Ascending aorta (tissue), 2 donors: ENCODE measurements around the gene PPFIA3. TPM values are rescaled to one million over a fixed set of nuclear protein-coding genes. Genes with fewer than 3 reads are reported as not detected.
A peak's percentile ranks its signal among the peaks of the same experiment; 100 is the strongest.

Experiments
- DNase-seq, 2 donors: peaks; one replicate each; pipeline ENCODE4 v3.0.0-alpha.2; 2019; ENCODE audit warnings: low spot score in 2 of 2
- H3K27ac ChIP-seq, 2 donors: fragments of 200-600 bp; sonication (generic); one replicate each; pipeline ENCODE4 v1.5.1; 2016 to 2017; ENCODE audit warnings: mild to moderate bottlenecking in 1 of 2
- H3K27me3 ChIP-seq: fragments of 200-600 bp; sonication (generic); one replicate; pipeline ENCODE4 v1.5.1; 2017
- H3K36me3 ChIP-seq, 2 donors: fragments of 200-600 bp; sonication (generic); one replicate each; pipeline ENCODE4 v1.5.1; 2016
- H3K4me1 ChIP-seq, 2 donors: fragments of 200-600 bp; sonication (generic); one replicate each; pipeline ENCODE4 v1.5.1; 2016 to 2017; ENCODE audit warnings: mild to moderate bottlenecking in 1 of 2
- H3K4me3 ChIP-seq, 2 donors: fragments of 200-600 bp; sonication (generic); one replicate each; pipeline ENCODE4 v1.5.1; 2016 to 2017; ENCODE audit warnings: mild to moderate bottlenecking in 1 of 2
- H3K9me3 ChIP-seq, 2 donors: fragments of 200-600 bp; sonication (generic); one replicate each; pipeline ENCODE4 v1.5.1; 2016
- intact Hi-C: fragments of 100-400 bp; cut with DNase I; formaldehyde crosslinking; loops from one replicate; pipeline ENCODE4 v1.15.1; 2023
- total RNA-seq: library from RNA; depleted of rRNA; stranded (reverse); fragments of >200 nt; gene quantifications from one replicate; pipeline ENCODE4 v1.1.0, GENCODE V29; 2016
- TF ChIP-seq, protein P1 (sequence below), 3 experiments: fragments of 200-600 bp in 2 of 3; fragments of 450-650 bp in 1 of 3; sonication (generic) in 2 of 3; IDR thresholded peaks; one replicate each; pipeline ENCODE4 v1.5.1; 2016 to 2019; ENCODE audit warnings: antibody characterized with exemption in 3 of 3, mild to moderate bottlenecking in 1 of 3, moderate library complexity in 1 of 3

Gene PPFIA3
- total RNA-seq, 1 donor from 2014 or later = 33.3 TPM

DNA sequence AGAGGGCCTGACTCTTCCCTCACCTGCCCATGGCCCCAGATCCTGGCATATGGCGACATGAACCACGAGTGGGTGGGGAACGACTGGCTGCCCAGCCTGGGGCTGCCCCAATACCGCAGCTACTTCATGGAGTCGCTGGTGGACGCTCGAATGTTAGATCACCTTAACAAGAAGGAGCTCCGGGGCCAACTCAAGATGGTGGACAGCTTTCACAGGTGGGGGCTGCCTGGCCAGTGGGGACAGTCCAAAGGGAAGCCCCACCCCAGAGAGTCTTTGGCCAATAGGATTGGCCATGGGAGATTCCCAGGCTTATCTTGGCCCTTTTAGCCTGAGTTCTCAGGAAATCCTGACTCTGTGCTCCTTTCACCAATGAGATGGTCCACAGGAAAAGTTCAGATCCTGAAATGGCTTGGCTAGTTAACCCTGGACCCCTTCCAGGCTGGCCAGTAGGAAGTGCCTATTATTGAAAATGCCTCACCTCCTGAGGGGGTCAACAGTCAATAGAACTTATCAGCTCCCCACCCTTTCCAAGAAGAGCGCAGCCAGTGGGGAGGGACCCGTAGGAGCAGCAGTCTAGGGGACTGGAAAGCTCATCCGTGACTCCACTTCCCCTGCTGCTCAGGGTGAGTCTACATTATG, 28.8 kb downstream of the PPFIA3 start:
- intact Hi-C loops = loop anchor here (5.0 to 10.0 kb wide), 2 partner anchors 156 to 363 kb away; partner anchors contain the start of genes GYS1 and RUVBL2
- Histone ChIP-seq H3K4me3 (peak overlapping the region; percentile 55 to 89), H3K27ac (no peak overlapping the region)

DNA sequence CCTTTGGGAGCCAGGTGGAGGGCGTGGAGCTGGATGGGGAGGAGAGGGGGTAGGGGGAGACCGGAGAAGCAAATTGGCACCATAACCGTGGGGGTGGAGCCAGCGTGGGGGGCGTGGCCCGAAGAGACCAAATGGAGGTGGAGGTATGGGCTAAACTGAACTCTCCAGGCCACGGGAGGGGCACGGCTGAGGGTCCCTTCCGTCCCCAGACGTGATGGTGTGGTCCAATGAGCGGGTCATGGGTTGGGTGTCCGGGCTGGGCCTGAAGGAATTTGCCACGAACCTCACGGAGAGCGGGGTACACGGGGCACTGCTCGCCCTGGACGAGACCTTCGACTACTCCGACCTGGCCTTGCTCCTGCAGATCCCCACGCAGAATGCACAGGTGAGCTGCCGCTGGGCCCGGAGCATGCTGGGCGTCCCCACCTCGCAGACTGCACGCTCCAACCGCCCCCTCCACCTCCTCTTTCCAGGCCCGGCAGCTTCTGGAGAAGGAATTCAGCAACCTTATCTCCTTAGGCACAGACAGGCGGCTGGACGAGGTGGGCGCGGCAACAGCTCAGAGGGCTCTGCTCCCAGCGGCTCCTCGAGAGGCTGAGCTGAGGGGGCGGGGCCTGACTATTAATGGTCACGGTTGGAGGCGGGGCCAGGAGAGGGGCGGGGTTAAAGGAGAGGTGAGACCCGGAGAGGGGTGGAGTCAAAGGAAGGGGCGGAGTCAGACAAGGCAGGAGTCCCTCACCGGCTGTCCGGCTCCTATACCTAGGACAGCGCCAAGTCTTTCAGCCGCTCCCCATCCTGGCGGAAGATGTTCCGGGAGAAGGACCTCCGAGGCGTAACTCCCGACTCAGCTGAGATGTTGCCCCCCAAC, 29.7 kb downstream of the PPFIA3 start:
- peak; percentile 88 to 98 for DNase-seq
- Histone ChIP-seq H3K27ac (peak overlapping the region; percentile 71 to 82), H3K4me1 (peaks cover 5 to 26% of the 10 kb centered on the region in 2 donors), H3K4me3 (peak overlapping the region; percentile 55 to 89), H3K27me3 (no peaks in the 10 kb centered on the region), H3K36me3 (no peaks in the 10 kb centered on the region), H3K9me3 (no peaks in the 10 kb centered on the region)
- TF ChIP-seq, protein P1, sequence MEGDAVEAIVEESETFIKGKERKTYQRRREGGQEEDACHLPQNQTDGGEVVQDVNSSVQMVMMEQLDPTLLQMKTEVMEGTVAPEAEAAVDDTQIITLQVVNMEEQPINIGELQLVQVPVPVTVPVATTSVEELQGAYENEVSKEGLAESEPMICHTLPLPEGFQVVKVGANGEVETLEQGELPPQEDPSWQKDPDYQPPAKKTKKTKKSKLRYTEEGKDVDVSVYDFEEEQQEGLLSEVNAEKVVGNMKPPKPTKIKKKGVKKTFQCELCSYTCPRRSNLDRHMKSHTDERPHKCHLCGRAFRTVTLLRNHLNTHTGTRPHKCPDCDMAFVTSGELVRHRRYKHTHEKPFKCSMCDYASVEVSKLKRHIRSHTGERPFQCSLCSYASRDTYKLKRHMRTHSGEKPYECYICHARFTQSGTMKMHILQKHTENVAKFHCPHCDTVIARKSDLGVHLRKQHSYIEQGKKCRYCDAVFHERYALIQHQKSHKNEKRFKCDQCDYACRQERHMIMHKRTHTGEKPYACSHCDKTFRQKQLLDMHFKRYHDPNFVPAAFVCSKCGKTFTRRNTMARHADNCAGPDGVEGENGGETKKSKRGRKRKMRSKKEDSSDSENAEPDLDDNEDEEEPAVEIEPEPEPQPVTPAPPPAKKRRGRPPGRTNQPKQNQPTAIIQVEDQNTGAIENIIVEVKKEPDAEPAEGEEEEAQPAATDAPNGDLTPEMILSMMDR (IDR thresholded peaks at IDR 0.05) = no peak
- intact Hi-C loops = loop anchor here (1.0 to 10.0 kb wide), 4 partner anchors 30 to 364 kb away; partner anchors contain the start of genes C19orf73, GYS1, PPFIA3 and RUVBL2

More for the DNA sequence above, 28.8 kb downstream of the PPFIA3 start:
- Histone ChIP-seq H3K9me3 (no peaks in the 10 kb centered on the region), H3K27me3 (no peaks in the 10 kb centered on the region), H3K36me3 (no peaks in the 10 kb centered on the region), H3K4me1 (peaks cover 5 to 26% of the 10 kb centered on the region in 2 donors)
- TF ChIP-seq, protein P1 (IDR thresholded peaks at IDR 0.05) = no peak
- no peak for DNase-seq

DNA sequence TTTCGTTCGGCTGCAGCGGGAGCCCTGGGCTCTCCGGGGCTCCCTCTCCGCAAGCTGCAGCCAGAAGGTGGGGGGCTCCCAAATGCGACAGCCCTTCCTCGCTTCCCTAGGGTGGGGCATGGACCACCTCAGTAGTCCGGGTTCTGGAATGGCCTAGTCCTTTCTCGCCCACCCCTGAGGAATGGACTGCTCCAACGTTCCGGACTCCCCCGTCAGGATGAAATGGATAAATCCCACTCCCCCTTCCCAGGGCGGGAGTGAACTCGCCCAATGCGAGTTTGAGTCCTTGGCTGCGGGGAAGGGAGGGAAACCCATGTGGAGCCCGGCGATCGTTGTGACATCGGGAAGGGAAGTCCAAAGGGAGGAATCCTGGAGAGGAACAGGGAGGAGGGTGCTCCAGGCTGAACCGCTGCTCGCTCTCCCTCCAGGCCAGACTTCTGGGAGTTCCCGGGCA, 30.3 kb downstream of the PPFIA3 start:
- H3K9me3 ChIP-seq = no peaks in the 10 kb centered on the region
- no peaks in the 10 kb centered on the region for H3K36me3 ChIP-seq
- no peaks in the 10 kb centered on the region for H3K27me3 ChIP-seq
- H3K27ac ChIP-seq = peak overlapping the region; percentile 71 to 82
- DNase-seq = peak in 1 of 2 donors; percentile 88
- intact Hi-C loops = loop anchor here (1.0 to 10.0 kb wide), 4 partner anchors 30 to 365 kb away; partner anchors contain the start of genes C19orf73, GYS1, PPFIA3 and RUVBL2
- TF ChIP-seq, protein P1 (IDR thresholded peaks at IDR 0.05) = peak in 1 of 3 experiments; percentile 8
- peaks cover 5 to 26% of the 10 kb centered on the region in 2 donors for H3K4me1 ChIP-seq
- H3K4me3 ChIP-seq = peak overlapping the region; percentile 55 to 89

DNA sequence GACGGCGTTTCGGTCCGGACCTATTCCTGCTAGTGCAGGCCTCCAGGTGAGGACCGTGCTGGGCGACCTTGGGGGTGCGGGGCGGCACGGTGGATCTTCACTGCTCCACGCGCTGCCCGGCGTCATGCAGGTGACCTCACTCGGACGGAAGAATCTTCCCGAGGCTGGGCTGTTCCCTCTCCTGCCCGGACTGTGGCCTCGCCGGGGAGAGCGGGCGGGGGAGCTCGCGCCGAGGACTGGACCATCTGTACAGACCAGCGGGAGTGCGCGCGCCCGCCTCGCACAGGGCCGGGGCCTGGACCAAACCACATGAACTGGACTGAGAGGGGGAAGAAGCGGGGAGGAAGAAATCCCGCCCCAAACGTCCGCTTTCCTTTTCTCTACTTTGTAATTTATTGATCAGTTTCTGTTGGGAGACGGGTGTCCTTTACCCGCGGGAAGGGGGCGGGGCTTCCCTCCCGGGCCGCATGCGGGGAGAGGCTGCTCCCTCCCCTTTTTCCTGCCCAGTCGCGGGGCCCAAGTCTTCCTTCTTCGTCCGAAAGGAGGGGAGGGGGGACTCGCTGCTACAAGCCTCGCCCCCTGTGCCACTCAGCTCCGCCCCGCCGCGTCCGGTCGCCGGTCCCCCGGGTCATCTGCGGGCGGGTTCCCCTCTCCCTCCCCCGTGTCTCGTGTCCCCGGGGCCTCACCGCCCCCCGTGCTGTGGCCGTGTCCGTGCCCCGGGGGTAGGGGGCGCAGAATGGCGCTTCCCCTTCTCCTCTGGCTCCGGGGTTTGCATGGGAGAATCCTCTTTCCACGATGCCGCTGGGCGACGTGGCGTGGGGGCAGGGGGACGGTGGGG, 31.0 kb downstream of the PPFIA3 start:
- no peaks in the 10 kb centered on the region for H3K36me3 ChIP-seq
- TF ChIP-seq, protein P1 (IDR thresholded peaks at IDR 0.05) = no peak
- peak in 1 of 2 donors; percentile 89 for DNase-seq
- intact Hi-C loops = no loop called here
- H3K27me3 ChIP-seq = no peaks in the 10 kb centered on the region
- peaks cover 5 to 25% of the 10 kb centered on the region in 2 donors for H3K4me1 ChIP-seq
- H3K9me3 ChIP-seq = no peaks in the 10 kb centered on the region
- H3K4me3 ChIP-seq = peak overlapping the region; percentile 55 to 89
- H3K27ac ChIP-seq = peak overlapping the region; percentile 71 to 82

DNA sequence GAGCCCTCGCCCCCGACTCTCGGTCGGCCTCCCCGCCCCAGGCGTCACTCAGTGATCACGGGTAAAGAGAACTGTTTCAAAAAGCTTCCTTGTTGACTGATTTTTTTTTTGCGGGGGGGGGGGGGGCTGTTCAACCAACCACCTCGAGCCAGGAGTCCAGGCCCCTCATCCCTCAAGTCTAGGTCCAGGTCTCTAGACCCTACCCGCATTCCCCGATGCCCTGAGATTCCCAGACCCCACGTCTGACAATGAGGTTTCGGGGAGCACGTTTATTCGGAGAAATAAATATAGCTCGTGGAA, 31.6 kb downstream of the PPFIA3 start:
- intact Hi-C loops = no loop called here
- Histone ChIP-seq H3K27ac (peak overlapping the region; percentile 71 to 82), H3K27me3 (no peaks in the 10 kb centered on the region), H3K36me3 (no peaks in the 10 kb centered on the region), H3K9me3 (no peaks in the 10 kb centered on the region), H3K4me1 (peaks cover 5 to 20% of the 10 kb centered on the region in 2 donors), H3K4me3 (peak overlapping the region; percentile 55 to 89)
- no peak for DNase-seq
- TF ChIP-seq, protein P1 (IDR thresholded peaks at IDR 0.05) = no peak
